AG08395 (cell line): ENCODE results near the gene NLN.
"Not testable (repeated sequence)": the region's sequence is repeated elsewhere in the genome, so short reads cannot be mapped to it uniquely, and the experiment has no call there.

Experiments
- DNase-seq: peaks from one replicate; pipeline ENCODE4 v3.0.0; 2012; ENCODE audit warnings: mixed read lengths, low spot score

NLN gene

DNA sequence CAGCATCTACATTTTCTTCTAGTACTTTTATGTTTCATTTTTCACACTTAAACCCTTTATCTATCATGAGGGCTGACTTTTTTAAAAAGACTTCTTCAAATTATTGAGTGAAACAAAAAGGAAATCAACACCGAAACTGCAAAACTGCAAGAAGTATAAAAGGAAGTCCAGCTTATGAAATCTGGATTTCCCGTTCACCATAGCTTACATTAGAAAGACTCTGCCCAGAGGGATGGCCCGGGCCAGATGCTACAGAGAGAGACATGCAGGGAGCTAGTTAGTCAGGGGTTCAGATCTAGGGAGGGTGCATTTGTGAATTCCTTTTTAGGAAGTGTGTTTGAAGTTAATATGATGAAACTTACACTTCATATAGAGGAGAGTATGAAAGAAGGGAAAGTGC lies 10.0 kb downstream of the NLN start:
- not testable (repeated sequence) for DNase-seq

DNA sequence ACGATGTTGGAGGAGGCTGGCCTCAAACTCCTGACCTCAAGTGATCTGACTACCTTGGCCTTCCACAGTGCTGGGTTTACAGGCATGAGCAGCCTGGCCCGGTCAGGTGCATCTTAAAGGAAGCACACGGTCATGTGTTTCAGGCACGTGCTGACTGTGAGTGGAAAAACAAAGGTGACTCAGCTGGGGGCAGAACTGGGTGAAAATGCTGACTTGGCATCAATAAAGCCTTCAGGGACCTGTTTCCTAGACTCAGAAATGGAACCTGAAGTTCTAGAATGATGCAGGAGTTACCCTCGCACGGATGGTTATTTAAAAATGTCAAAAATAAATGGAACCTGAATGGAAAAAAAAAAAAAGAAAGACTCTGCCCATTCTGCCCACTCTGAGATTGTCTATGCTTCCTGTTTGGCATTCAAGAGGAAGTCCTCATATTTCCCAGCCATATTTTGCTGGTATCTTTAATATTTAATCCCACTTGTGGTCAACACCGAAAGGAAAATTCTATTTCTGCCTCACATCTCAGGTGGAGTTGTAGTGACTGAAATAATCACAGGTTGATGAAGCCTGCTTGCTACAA lies 12.3 kb downstream of the NLN start:
- not testable (repeated sequence) for DNase-seq

DNA sequence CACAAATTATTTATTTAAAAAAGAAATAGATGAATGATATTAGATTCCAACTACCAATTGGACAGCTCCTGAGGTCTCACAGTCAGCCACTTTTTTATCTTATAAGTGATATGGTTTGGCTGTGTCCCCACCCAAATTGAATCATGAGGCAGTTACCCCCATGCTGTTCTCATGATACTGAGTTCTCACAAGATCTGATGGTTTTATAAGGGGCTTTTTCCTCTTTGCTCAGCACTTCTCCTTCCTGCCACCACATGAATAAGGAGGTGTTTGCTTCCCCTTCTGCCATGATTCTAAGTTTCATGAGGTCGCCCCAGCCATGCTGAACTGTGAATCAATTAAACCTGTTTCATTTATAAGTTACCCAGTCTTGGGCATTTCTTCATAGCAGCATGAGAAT lies 12.9 kb downstream of the NLN start:
- no peak for DNase-seq

DNA sequence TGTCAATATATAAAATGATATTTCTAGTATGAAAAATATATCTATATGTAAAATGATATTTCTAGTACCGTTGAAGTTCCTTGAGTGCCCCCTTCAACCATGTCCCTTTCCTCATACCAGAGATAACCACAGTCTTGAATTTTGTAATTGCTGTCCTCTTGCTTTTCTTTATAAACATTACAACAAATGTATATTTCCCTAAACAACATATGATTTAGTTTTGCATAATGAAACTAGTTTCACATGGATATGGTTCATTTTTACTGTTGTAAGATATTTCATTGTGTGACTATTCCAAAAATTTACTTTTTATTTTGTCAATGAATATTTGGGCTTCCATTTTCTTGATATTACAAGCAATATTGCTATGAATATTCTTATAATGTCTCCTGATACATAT lies 14.0 kb downstream of the NLN start:
- DNase-seq: no peak

DNA sequence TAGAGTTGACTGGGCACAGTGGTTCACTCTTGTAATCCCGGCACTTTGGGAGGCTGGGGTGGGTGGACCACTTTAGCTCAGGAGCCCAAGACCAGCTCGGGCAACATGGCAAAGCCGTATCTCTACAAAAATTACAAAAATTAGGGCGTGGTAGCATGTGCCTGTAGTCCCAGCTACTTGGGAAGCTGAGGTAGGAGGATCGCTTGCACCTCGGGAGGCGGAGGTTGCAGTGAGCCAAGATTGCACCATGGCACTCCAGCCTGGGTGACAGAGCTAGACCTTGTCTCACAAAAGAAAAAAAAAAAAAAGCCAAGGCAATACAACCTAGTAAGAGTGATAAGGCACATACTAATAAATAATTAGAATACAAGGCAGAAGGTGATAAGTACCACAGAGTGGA lies 15.8 kb downstream of the NLN start:
- no peak for DNase-seq

DNA sequence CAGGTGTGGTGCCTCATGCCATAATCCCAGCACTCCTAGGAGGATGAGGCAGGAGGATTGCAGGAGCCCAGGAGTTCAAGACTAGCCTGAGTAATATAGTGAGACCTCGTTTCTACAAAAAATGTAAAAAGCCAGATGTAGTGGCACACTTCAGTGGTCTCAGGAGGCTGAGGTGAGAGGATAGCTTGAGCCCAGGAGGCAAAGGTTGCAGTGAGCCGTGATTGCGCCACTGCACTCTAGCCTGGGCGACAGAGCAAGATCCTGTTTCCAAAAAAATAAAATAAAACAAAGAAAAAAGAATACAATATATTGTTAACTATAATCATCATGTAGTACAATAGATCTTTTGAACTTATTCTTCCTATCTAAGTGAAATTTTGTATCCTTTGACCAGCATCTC lies 16.3 kb downstream of the NLN start:
- DNase-seq: no peak

DNA sequence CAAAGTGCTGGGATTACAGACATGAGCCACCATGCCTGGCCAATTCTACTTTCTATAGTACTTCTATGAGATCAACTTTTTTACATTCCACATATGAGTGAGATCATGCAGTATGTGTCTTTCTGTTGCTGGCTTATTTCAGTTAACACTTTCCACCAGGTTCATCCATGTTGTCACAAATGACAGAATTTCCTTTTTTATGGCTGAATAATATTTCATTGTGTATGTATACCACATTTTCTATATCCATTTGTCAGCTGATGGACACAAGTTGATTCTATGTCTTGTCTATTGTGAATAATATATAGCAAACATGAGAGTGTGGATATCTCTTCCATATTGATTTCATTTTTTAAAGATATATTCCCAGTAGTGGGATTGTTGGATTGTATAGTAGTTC lies 17.2 kb downstream of the NLN start:
- DNase-seq: no peak

DNA sequence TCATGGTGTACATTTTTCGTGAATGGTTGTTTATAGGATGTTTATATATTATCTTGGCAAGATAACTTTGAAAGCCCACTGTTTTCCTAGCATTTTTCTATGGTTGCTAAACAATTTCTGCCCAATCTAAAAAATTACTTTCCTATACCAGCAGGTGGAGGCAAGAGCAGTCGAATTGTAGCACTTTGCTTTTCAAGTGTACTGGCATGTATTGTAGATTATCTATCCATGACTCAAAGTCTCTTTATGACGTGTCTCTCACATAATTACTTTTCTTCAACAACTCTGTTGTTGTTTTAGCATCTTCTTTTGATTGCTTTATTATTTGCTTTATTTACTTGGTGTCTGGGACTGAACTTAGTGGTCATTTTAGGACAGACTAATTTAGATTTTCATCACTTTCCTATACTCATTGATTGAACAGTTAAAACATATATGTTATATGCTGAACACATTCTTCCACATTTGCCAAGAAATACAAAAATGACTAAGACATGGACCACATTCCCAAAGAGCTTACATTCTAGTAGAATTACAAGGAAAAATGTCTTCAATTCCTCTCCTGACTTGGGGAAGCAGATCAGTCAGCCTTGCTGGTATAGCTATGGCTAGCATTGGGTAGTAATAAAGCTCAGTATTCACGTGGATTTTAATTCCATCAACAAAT lies 20.7 kb downstream of the NLN start:
- peak; percentile 76 for DNase-seq

DNA sequence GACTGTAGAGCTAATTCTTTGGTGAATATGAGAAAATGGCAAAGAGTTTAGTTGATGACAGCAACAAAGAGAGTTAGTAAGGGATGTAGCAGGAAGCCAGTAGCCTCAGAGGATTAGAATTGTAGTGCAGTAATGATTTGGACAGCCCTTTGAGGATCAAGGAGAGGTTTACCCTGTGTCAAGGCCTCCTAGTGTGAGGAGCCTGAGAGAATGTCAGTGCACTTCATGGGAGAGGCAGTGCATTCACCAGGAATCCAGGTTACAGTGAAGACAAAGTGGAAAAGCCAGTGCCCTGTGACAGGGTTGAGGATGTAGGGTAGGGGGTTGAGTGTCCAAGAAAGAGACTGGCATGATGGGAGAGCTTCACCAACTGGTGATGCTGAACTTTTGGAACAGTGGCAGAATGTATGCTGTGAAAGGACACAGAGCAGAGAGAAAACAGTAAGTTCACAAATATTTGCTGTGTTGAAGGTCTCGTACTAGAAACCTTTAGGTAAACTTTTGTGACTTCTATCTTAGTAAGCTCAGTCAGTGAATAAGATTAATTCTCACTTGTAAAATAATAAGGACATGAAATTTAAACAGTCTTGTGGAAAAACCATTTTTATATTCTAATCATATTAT lies 27.3 kb downstream of the NLN start:
- no peak for DNase-seq

DNA sequence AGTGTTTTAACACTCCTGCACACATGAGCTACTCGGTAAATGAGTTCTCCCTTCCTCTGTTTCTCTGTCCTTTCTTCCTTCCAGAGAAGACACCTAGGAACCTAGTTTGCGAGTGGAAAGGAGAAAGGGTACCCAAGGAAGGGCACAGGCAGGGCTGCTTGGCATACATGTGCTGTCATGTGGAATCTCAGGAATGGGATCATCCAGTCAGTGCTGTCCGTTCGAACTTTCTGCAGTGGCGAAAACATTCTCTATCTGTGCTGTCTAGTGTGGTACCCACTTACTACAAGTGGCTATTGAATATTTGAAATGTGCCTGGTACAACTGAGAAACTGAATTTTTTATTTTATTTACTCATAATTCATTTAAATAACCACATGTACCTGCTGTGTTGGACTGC lies 28.0 kb downstream of the NLN start:
- no peak for DNase-seq

DNA sequence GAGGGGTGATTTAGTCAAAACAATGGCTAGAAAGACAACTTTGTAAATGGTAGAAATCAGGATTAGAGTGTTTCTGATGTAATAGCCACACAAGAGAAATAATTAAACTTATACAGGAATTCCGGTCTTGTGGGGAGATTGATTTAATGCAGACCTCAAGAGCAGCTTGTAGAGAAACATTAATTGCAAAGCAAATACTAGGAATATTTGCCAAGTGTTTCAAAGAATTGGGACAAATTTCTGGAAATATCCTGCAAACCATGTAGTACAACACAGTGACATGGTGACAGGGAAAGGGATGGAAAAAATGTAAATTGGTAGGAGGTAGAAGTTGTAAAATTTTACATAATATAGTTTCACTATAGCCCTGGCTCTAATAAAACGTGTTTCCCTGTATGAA lies 28.9 kb downstream of the NLN start:
- DNase-seq: no peak

DNA sequence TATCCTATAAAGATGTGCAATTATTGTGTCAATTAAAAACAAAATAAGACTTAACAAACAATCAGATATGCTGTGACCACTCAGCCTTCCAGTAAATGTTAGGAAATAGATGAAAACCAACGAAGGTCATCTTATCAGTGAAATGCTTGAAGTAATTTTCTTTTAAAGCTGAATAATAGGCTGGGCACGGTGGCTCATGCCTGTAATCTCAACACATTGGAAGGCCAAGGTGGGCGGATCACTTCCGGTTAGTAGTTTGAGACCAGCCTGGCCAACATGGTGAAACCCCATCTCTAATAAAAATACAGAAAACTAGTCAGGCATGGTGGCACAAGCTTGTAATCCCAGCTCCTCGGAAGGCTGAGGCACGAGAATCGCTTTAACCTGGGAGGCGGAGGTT lies 31.2 kb downstream of the NLN start:
- DNase-seq: no peak

DNA sequence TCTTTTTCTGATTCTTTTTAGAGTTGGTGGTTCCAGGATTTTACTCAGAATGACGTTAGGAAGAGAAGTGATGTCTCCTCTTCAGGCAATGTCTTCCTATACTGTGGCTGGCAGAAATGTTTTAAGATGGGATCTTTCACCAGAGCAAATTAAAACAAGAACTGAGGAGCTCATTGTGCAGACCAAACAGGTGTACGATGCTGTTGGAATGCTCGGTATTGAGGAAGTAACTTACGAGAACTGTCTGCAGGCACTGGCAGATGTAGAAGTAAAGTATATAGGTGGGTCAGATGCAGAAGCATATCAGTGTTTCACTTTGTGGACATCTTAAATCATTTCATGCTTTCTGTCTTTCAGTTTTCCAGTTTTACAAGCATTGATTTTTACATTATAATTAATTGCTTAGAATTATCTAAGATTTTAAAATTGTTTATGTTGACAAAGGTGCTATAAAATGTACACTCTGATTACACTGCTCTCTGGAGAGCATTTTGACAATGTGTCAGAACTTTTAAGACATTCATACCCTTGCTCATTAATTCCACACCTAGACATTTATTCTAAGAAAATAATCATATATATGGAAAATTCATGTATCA lies 36.6 kb downstream of the NLN start:
- DNase-seq: no peak

DNA sequence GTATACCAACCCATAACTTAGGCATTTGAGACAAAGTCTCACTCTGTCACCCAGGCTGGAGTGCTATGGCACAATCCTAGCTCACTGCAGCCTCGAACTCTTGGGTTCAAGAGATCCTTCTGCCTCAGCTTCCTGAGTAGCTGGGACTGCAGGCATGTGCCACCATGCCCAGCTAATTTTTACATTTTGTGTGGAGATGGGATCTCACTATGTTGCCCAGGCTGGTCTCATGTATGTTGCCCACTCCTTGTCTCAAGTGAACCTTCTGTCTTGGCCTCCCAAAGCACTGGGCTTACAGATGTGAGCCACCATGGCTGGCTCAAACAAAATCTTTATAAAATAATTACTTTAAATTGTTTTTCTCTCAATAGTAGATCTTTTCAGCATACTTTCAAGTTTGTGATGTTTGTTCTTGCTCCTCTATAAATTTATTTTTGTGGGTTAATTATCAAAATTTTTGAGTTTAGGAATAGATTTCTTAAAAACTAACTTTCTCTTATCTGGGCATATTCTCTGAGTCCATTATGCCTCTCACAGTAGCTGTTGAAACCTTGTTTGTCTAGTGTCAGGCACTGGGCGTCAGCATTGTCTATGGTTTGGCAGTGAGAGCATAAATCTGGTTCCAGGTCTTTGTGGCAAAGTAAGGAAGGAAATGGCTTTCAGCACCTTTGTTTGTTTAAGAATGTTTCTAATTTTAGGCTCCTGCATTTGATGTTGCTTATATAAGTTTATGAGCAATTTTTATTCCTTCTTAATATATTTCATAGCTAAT lies 38.7 kb downstream of the NLN start:
- peak; percentile 72 for DNase-seq

DNA sequence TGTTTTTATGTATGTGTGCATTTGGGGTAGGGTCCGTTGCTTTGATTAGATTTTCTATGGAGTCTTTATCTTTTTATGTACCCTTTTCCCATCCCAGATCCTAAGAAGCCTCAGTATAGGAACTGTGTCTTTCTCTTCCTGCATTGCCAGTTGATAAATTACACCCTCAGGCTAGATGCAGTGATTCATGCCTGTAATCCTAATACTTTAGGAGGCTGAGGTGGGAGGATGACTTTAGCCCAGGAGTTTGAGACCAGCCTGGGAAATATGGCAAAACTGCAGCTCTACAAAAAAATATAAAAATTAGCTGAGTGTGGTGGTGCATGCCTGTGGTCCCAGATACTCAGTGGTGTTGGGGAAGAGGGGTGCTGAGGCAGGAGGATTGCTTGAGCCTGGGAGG lies 40.2 kb downstream of the NLN start:
- DNase-seq: no peak

DNA sequence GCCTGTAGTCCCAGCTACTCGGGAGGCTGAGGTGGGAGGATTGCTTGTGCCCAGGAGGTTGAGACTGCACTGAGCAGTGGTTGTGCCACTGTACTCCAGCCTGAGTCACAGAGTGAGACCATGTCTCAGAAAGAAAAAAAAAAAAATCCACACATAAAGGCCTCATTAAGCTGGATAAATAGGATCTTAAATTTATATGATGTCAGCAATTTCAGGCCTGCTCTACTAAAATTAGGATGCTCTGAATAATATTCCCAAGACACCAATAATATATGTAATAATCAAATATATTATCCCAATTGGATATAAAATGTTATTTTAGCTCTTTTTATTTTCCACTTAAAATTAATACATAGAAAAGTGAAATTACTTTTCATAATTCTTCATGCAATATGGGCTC lies 43.6 kb downstream of the NLN start:
- DNase-seq: no peak

DNA sequence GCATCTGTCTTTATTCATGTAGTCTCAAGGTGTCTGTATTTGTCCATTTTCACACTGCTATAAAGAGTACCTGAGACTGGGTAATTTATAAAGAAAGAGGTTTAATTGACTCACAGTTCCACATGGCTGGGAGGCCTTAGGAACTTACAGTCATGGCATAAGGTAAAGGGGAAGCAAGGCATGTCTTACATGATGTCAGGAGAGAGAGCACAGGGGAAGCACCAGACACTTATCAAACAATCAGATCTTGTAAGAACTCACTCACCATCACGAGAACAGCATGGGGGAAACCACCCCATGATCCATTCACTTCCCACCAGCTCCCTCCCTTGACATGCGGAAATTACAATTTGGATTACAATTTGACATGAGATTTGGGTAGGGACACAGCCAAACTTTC lies 44.2 kb downstream of the NLN start:
- DNase-seq: no peak

DNA sequence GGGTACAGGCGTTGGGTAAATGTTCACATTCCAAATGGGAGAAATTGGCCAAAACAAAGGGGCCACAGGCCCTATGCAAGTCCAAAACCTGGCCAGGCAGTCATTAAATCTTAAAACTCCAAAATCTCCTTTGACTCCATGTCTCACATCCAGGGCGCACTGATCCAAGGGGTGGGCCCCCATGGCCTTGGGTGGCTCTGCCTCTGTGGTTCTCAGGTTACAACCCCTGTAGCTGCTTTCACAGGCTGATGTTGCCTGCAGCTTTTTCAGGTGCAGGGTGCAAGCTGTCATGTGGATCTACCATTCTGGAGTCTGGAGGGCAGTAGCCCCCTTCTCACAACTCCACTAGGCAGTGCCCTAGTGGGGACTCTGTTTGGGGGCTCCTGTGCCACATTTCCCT lies 44.8 kb downstream of the NLN start:
- DNase-seq: no peak

DNA sequence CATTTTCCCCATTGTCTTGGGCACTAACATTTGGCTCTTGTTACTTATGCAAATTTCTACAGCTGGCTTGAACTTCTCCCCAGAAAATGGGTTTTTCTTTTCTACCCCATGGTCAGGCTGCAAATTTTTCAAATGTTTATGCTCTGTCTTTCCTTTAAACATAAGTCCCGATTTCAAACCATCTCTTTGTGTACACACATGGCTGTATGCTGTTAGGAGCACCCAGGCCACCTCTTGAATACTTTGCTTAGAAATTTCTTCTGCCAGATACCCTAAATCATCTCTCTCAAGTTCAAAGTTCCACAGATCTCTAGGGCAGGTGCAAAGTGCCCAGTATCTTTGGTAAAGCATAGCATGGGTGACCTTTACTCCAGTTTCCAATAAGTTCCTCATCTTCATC lies 45.6 kb downstream of the NLN start:
- DNase-seq: no peak

DNA sequence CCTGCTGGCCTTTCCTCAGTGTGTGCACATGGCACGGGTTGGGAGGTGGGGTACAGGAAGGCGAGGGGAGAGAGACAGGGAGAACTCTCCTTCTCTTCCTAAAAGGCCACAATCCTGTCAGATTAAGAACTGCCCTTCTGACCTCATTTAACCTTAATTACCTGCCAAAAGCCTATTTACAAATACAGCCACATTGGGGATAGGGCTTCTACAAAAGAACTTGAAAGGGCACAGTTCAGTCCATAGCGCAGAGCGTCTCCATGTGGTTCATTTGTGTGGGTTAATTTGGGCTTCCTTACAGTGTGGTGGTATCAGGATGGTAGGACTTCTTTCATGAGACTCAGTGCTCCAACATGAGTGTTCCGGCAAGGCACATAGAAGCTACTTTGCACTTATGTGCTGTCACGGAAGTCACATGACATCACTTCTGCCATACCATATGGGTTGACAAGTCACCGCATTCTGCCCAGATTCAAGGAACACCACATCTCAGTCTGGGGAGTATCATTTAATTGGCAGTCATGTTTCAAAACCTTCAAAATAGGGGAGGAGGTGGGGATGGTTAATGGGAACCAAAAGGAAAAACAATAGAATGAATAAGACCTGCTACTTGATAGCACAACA lies 46.8 kb downstream of the NLN start:
- no peak for DNase-seq

DNA sequence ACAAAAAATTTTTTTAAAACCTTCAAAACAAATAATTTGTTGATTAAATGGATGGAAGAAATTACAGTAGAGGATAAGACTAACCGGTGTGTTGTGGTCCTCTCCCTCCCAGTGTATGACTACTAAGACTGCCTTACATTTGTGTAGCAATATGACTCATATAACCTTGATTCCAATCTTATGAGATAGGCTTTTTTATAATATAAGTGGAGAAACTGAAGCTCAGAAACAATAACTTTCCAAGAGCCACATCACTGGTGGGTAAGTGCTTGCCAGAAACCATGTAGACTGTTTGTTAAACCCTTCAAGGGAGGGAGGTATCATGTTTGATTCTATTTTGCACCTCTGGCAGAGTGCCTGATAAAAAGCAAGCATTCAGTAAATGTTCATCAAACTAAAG lies 47.5 kb downstream of the NLN start:
- DNase-seq: peak; percentile 80

DNA sequence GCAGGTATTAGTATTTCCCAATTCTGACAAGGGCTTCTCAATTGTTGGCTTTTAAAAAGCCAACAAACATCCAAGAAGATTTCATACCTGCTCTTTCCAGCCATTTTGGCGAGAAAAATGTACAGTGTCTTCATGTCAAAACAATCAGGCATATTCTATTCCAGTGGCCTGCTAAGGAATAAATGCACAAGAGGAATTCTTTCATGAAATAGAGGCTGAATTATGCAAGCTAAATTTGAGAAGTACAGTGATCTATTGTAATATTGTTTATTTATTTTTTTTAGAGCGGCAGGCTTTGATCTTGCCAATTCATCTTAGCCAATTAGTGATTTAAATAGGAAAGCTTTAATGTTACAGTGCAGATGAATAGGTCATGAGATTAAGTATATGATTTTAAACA lies 49.3 kb downstream of the NLN start:
- no peak for DNase-seq
